UCSD-AML1 (cell line): ENCODE measurements around the gene FAM72D.
"Not testable (repeated sequence)": the region's sequence is repeated elsewhere in the genome, so short reads cannot be mapped to it uniquely, and the experiment has no call there.

ENCODE experiments used
- DNase-seq: peaks from one replicate; lab custom pipeline; 2025; ENCODE audit not compliant: unreplicated experiment; lab: John Stamatoyannopoulos, UW

Gene FAM72D

GRCh38 chr1:145095284-145096057, at the start of gene FAM72D, which contains the start of gene SRGAP2B:
FAM72D (plus strand) TSS chr1:145095974; CDS start chr1:145096848, 874 bp downstream.
SRGAP2B (minus strand) TSS chr1:145095328; CDS start chr1:145092901, 2,427 bp downstream.
- DNase-seq, result not testable (repeated sequence)

GRCh38 chr1:145047553-145047952, 48.2 kb upstream of the FAM72D start:
- not testable (repeated sequence) for DNase-seq

GRCh38 chr1:145048181-145048856, 47.5 kb upstream of the FAM72D start:
- DNase-seq, result not testable (repeated sequence)

GRCh38 chr1:145052019-145052776, 43.6 kb upstream of the FAM72D start:
- not testable (repeated sequence) for DNase-seq

- not testable (repeated sequence) for DNase-seq
Measured at GRCh38 chr1:145053428-145053827, 42.3 kb upstream of the FAM72D start.

GRCh38 chr1:145055217-145055760, 40.5 kb upstream of the FAM72D start:
- not testable (repeated sequence) for DNase-seq

GRCh38 chr1:145058184-145058583, 37.6 kb upstream of the FAM72D start:
- DNase-seq, result not testable (repeated sequence)

- DNase-seq, result not testable (repeated sequence)
Measured at GRCh38 chr1:145063285-145063684, 32.5 kb upstream of the FAM72D start.

- not testable (repeated sequence) for DNase-seq
Measured at GRCh38 chr1:145063941-145064648, 31.7 kb upstream of the FAM72D start.

GRCh38 chr1:145065194-145065826, 30.5 kb upstream of the FAM72D start:
- not testable (repeated sequence) for DNase-seq

GRCh38 chr1:145066486-145066885, 29.3 kb upstream of the FAM72D start:
- not testable (repeated sequence) for DNase-seq

GRCh38 chr1:145071569-145071968, 24.2 kb upstream of the FAM72D start:
- DNase-seq, result not testable (repeated sequence)

- not testable (repeated sequence) for DNase-seq
Measured at GRCh38 chr1:145074021-145074559, 21.7 kb upstream of the FAM72D start.

- not testable (repeated sequence) for DNase-seq
Measured at GRCh38 chr1:145076877-145077276, 18.9 kb upstream of the FAM72D start.

GRCh38 chr1:145077872-145078786, 17.6 kb upstream of the FAM72D start:
- not testable (repeated sequence) for DNase-seq

- DNase-seq, result not testable (repeated sequence)
Measured at GRCh38 chr1:145078787-145079370, 16.9 kb upstream of the FAM72D start.

- not testable (repeated sequence) for DNase-seq
Measured at GRCh38 chr1:145079737-145080136, 16.0 kb upstream of the FAM72D start.

- DNase-seq, result not testable (repeated sequence)
Measured at GRCh38 chr1:145080193-145080592, 15.6 kb upstream of the FAM72D start.
